ENCODE data around the gene TOX3.
A peak's percentile ranks its signal among the peaks of the same experiment; 100 is the strongest.

Gene TOX3

GRCh38 chr16:52581530-52581929 is 34.6 kb upstream of the TOX3 start:
- H3K27ac ChIP-seq: no peak overlapping the region
- TF ChIP-seq CTCF (conservative IDR thresholded peaks at IDR 0.05) (peak; percentile 33), ZFX (IDR thresholded peaks at IDR 0.05) (no peak)

GRCh38 chr16:52580488-52580887 is 33.5 kb upstream of the TOX3 start:
- no peak overlapping the region for H3K27ac ChIP-seq
- no peak for TF ChIP-seq ZFX (IDR thresholded peaks at IDR 0.05)
- no peak for TF ChIP-seq CTCF (conservative IDR thresholded peaks at IDR 0.05)

- TF ChIP-seq ZFX (IDR thresholded peaks at IDR 0.05) (no peak), CTCF (conservative IDR thresholded peaks at IDR 0.05) (no peak)
- H3K27ac ChIP-seq: no peak overlapping the region; the same call in 1 of the 2 replicates
Observed at GRCh38 chr16:52578829-52579498, 32.0 kb upstream of the TOX3 start.

- no peak overlapping the region; the same call in 1 of the 2 replicates for H3K27ac ChIP-seq
- TF ChIP-seq ZFX (IDR thresholded peaks at IDR 0.05) (no peak), CTCF (conservative IDR thresholded peaks at IDR 0.05) (no peak)
Observed at GRCh38 chr16:52578007-52578828, 31.3 kb upstream of the TOX3 start.

GRCh38 chr16:52577130-52577706 is 30.3 kb upstream of the TOX3 start:
- TF ChIP-seq ZFX (IDR thresholded peaks at IDR 0.05) (no peak), CTCF (conservative IDR thresholded peaks at IDR 0.05) (no peak)
- H3K27ac ChIP-seq: no peak overlapping the region

DNA sequence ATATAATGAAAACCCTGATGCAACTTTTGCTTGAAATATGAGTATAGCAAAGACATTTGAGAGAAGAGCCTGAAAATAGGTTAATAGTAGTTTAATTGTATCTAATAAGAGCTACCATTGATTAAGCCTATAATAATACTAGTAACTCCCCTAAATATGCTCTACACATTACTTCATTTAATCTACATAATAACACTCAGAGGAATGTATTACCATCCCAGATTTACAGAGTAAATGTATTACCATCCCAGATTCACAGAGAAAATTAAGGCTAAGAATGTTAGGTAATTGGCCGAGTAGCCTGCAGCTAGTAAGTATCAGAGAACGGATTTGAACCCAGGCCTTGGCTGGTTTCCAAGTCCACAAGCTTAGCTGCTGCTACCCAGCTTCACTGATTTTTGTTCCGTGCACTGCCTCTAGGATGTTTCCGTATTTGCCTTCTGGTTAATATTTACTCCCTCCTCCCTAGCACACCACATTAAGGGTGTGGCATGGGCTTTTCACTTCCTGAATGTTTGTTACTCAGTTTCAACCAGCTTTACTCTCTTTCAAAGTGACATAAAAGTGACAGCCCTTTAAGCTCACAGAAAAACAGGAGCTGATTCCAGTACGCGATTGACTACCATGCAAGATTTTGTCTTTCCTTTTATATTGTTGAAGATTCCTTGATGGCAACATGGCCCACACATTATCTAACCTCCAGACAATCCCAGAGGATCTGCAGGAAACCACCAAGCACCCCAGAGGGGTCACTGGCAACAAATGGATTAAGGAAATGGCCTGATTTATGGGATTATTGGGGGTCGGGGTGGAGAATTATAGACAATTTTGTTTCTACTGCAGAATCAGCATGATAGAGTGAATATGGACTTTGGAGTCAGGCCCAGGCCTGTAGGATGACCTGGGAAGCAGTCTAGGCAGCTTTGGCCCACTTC is 26.7 kb upstream of the TOX3 start:
- TF ChIP-seq CTCF (conservative IDR thresholded peaks at IDR 0.05) (no peak), ZFX (IDR thresholded peaks at IDR 0.05) (no peak)

More for the DNA sequence above, 26.7 kb upstream of the TOX3 start:
- H3K27ac ChIP-seq: no peak overlapping the region

Data from C4-2B (cell line).